Measurements from ENCODE around the gene SMIM17. TPM values are rescaled to one million over a fixed set of nuclear protein-coding genes. Genes with fewer than 3 reads are reported as not detected.

SMIM17 gene
- total RNA-seq, 1 donor from 2014 or later, result not detected

DNA sequence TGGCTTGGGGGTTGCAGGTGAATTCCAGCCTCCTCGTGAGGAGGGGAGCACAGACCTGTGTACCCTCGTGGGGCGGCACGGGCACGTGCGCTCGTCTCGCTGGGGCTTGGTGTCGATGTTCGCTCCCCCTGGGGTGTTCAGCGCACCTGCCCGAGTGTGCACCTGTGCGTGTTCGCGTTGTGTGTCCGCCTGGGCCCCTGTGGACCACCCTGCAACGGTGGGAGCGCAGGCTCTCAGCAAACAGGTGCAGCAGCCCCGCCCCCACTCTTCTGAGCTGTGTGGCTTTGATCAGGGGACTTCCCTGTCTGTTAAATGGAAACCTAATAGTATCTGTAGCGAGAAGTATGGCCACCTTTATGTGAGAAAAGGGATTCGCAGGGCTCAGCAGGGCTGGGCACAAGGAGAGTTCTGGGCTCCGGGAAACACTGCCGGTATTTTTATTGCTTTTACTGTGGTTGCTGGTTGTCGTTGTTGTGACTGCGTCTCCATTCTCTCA, 549 bp downstream of the SMIM17 start:
- DNase-seq (ENCODE audit: low read depth), result no peak
- TF ChIP-seq, protein P1, sequence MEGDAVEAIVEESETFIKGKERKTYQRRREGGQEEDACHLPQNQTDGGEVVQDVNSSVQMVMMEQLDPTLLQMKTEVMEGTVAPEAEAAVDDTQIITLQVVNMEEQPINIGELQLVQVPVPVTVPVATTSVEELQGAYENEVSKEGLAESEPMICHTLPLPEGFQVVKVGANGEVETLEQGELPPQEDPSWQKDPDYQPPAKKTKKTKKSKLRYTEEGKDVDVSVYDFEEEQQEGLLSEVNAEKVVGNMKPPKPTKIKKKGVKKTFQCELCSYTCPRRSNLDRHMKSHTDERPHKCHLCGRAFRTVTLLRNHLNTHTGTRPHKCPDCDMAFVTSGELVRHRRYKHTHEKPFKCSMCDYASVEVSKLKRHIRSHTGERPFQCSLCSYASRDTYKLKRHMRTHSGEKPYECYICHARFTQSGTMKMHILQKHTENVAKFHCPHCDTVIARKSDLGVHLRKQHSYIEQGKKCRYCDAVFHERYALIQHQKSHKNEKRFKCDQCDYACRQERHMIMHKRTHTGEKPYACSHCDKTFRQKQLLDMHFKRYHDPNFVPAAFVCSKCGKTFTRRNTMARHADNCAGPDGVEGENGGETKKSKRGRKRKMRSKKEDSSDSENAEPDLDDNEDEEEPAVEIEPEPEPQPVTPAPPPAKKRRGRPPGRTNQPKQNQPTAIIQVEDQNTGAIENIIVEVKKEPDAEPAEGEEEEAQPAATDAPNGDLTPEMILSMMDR (conservative IDR thresholded peaks at IDR 0.05; ENCODE audit: low read depth, low read length), result no peak
- no peak overlapping the region for H3K4me3 ChIP-seq (ENCODE audit: low read depth, low read length)

DNA sequence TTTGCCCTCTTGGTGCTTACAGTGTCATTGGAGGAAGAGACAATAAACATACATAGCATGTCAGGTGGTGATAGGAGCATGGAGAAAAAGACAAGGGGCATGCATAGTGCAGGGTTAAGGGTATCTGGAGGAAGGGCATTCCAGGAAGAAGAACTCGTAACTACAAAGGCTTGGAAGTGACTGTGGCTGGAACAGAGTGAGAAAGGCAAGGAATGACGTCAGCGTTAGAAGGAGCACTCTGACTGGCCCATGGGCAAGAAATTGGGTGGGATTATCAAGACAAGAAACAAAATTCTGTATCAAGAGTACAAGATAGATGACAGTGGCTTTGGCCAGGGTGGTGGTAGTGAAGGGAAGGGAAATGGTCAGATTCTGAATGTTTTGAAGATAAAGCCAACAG, 11.2 kb downstream of the SMIM17 start:
- DNase-seq (ENCODE audit: low read depth), result no peak
- no peak overlapping the region for H3K4me3 ChIP-seq (ENCODE audit: low read depth, low read length)
- TF ChIP-seq, protein P1 (conservative IDR thresholded peaks at IDR 0.05; ENCODE audit: low read depth, low read length), result no peak

DNA sequence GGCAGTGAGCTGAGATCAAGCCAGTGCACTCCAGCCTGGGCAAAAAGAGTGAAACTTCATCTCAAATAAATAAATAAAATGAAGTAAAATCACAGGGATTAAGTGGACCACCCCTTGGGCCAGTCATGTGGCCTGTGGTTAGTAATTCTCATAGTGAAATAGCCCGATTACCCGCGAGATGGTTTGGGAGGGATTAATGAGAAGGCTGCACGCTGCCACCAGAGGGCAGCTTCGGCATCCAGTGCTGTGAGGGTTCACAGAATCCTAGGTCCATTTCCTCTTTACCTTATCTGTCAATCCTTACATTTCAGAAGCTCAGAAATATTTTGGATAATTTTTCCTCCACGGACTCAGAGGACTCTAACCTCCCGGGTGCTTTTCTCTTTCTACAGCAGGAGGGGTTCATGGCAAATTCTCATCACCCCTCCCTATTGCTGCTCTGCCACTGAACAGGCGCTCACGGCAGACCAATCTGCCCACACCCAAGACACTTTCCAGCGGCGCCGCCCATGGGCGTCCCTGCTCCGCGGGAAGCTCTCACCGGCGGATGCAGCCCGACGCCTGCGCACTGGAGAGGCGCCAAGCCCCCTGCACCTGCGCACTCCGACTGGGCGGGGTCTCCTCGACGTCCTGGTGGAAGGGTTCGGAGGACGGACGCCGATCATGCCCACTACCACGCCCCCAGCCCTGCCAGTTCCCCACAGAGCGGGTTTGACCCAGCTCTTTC, 17.6 kb downstream of the SMIM17 start:
- DNase-seq (ENCODE audit: low read depth), result no peak
- TF ChIP-seq, protein P1 (conservative IDR thresholded peaks at IDR 0.05; ENCODE audit: low read depth, low read length), result no peak
- no peak overlapping the region for H3K4me3 ChIP-seq (ENCODE audit: low read depth, low read length)

DNA sequence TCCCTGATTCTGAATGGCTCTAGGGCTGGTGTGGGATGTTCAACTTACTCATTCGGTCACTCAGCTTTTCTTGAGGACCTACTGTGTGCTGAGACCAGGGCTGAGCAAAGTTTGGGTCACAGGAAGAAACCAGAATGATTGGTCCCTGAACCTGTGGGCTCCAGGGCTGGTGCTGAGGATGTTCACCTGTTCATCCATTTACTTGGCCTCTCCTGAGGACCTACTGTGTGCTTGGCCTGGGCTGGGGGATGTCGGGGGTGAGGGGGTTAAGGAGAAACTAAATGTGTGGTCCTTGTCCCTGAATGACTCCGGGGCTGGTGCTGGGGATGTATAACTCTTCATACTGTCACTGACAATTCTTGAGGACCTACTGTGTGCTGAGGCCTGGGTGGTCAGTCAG, 18.3 kb downstream of the SMIM17 start:
- no peak overlapping the region for H3K4me3 ChIP-seq (ENCODE audit: low read depth, low read length)
- no peak for DNase-seq (ENCODE audit: low read depth)
- TF ChIP-seq, protein P1 (conservative IDR thresholded peaks at IDR 0.05; ENCODE audit: low read depth, low read length), result no peak

DNA sequence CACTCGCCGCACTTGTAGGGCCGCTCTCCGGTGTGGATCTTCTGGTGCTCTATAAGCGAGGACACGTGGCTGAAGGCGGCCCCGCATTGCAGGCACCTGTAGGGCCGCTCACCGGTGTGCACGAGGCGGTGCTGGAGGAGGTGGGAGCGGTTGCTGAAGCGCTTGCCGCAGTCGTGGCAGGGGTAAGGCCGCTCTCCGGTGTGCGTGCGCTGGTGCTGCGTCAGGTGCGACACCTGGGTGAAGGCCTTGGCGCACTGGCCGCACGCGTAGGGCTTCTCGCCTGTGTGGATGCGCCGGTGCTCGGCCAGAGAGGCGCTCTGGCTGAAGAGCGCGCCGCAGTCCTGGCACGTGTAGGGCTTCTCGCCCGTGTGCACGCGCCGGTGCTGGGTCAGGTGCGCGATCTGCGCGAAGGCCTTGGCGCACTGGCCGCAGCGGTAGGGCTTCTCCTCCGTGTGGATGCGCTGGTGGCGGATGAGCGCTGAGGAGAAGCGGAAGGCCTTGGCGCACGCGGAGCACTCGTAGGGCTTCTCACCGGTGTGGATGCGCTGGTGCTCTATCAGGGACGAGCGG, 21.1 kb downstream of the SMIM17 start:
- TF ChIP-seq, protein P1 (conservative IDR thresholded peaks at IDR 0.05; ENCODE audit: low read depth, low read length), result no peak

DNA sequence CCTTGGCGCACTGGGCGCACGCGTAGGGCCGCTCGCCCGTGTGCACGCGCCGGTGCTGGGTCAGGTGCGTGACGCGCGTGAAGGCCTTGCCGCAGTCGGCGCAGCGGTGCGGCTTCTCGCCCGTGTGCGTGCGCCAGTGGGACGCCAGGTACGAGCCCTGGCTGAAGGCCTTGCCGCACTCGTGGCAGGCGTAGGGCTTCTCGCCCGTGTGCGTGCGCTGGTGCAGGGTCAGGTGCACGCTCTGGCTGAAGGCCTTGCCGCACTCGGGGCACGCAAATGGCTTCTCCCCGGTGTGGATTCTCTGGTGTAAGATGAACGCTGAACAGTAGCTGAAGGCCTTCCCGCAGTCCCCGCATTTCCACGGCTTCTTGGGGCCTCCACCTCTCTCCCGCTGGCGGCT, 21.6 kb downstream of the SMIM17 start:
- DNase-seq (ENCODE audit: low read depth), result no peak
- TF ChIP-seq, protein P1 (conservative IDR thresholded peaks at IDR 0.05; ENCODE audit: low read depth, low read length), result no peak
- H3K4me3 ChIP-seq (ENCODE audit: low read depth, low read length), result no peak overlapping the region

More for the DNA sequence above, 21.1 kb downstream of the SMIM17 start:
- no peak overlapping the region for H3K4me3 ChIP-seq (ENCODE audit: low read depth, low read length)
- DNase-seq (ENCODE audit: low read depth), result no peak

All from epithelial cell of proximal tubule (primary cell).